ENCODE results near the gene MBD5.

MBD5 gene

GRCh38 chr2:148519013-148519412 lies 498.1 kb downstream of the MBD5 start:
- no peak overlapping the region for H4K8ac ChIP-seq (ENCODE audit: low read depth, low read length)
- no peak overlapping the region for H3K14ac ChIP-seq (ENCODE audit: low read length)
- H4K91ac ChIP-seq (ENCODE audit: low read depth, low read length), result no peak overlapping the region
- no peak overlapping the region for H2AFZ ChIP-seq (ENCODE audit: insufficient read depth, low read length, poor library complexity)
- no peak overlapping the region for H3K9ac ChIP-seq (ENCODE audit: low read length)
- no peaks in the 10 kb centered on the region for H3K79me2 ChIP-seq (ENCODE audit: control insufficient read depth, insufficient read depth, low read length, poor library complexity)
- no peak overlapping the region for H3K23ac ChIP-seq (ENCODE audit: low read length)
- DNase-seq, result no peak
- no peak overlapping the region for H2BK120ac ChIP-seq (ENCODE audit: insufficient read depth, low read length, poor library complexity)
- H4K12ac ChIP-seq (ENCODE audit: low read depth, low read length), result no peak overlapping the region
- no peak overlapping the region for H3K4ac ChIP-seq (ENCODE audit: low read depth, low read length)
- H2BK5ac ChIP-seq (ENCODE audit: low read depth, low read length, poor library complexity), result no peak overlapping the region
- H2BK12ac ChIP-seq (ENCODE audit: low read length), result no peak overlapping the region
- no peaks in the 10 kb centered on the region for H3K27me3 ChIP-seq (ENCODE audit: insufficient read depth, low read length)
- H3K9me3 ChIP-seq (ENCODE audit: insufficient read depth, low read depth, low read length), result no peaks in the 10 kb centered on the region
- H3K36me3 ChIP-seq (ENCODE audit: control insufficient read depth in 1 of 2, insufficient read depth in 2 of 2, low read length in 2 of 2), result no peaks in the 10 kb centered on the region
- no peaks in the 10 kb centered on the region for H3K79me1 ChIP-seq (ENCODE audit: low read length)
- H3K4me2 ChIP-seq (ENCODE audit: low read length), result no peak overlapping the region
- no peaks in the 10 kb centered on the region for H3K4me1 ChIP-seq (ENCODE audit: control insufficient read depth in 1 of 2, insufficient read depth in 2 of 2, low read length in 2 of 2)
- WGBS (ENCODE audit: extremely low coverage, insufficient coverage, insufficient read length), result no CpG with 5 or more reads among the region's 7 CpGs
- no peak overlapping the region for H3K18ac ChIP-seq (ENCODE audit: low read length)
- no peak overlapping the region for H3K4me3 ChIP-seq (ENCODE audit: low read depth, low read length)
- H3K27ac ChIP-seq (ENCODE audit: low read depth, low read length), result no peak overlapping the region
- H2AK5ac ChIP-seq (ENCODE audit: low read length), result no peak overlapping the region

DNA sequence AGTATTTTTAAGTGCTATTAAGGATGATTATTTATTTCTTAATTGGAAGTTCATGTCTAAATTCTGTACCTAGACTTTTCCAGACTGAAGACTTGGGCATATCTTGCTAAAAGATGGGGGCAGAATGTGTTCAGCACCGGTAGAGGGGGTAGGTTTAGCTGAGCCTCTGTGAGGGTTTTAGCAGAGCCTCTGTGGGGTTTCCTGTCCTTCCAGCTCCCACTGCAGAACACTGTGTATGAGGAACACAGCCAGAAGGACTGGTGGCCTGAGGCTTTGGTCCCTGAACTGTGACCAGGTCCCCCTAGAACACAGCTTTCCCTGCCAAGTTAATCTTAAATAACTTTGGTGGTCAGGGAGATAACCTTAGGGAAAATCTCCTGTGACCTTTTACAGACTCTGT lies 500.3 kb downstream of the MBD5 start:
- no peak overlapping the region for H2AK5ac ChIP-seq (ENCODE audit: low read length)
- no peaks in the 10 kb centered on the region for H3K36me3 ChIP-seq (ENCODE audit: control insufficient read depth in 1 of 2, insufficient read depth in 2 of 2, low read length in 2 of 2)
- no peak for DNase-seq
- no peak overlapping the region for H4K12ac ChIP-seq (ENCODE audit: low read depth, low read length)
- H3K9ac ChIP-seq (ENCODE audit: low read length), result no peak overlapping the region
- WGBS (ENCODE audit: extremely low coverage, insufficient coverage, insufficient read length), result no CpG with 5 or more reads among the region's 1 CpG
- H3K9me3 ChIP-seq (ENCODE audit: insufficient read depth, low read depth, low read length), result no peaks in the 10 kb centered on the region
- H2BK5ac ChIP-seq (ENCODE audit: low read depth, low read length, poor library complexity), result no peak overlapping the region
- no peaks in the 10 kb centered on the region for H3K79me2 ChIP-seq (ENCODE audit: control insufficient read depth, insufficient read depth, low read length, poor library complexity)
- no peak overlapping the region for H2AFZ ChIP-seq (ENCODE audit: insufficient read depth, low read length, poor library complexity)
- H3K14ac ChIP-seq (ENCODE audit: low read length), result no peak overlapping the region
- H3K27me3 ChIP-seq (ENCODE audit: insufficient read depth, low read length), result no peaks in the 10 kb centered on the region
- H3K4me2 ChIP-seq (ENCODE audit: low read length), result no peak overlapping the region
- H4K91ac ChIP-seq (ENCODE audit: low read depth, low read length), result no peak overlapping the region
- H3K4me1 ChIP-seq (ENCODE audit: control insufficient read depth in 1 of 2, insufficient read depth in 2 of 2, low read length in 2 of 2), result no peaks in the 10 kb centered on the region
- H4K8ac ChIP-seq (ENCODE audit: low read depth, low read length), result no peak overlapping the region
- no peak overlapping the region for H3K27ac ChIP-seq (ENCODE audit: low read depth, low read length)
- no peak overlapping the region for H3K4ac ChIP-seq (ENCODE audit: low read depth, low read length)
- H2BK12ac ChIP-seq (ENCODE audit: low read length), result no peak overlapping the region
- H3K79me1 ChIP-seq (ENCODE audit: low read length), result no peaks in the 10 kb centered on the region
- H3K23ac ChIP-seq (ENCODE audit: low read length), result no peak overlapping the region
- H3K18ac ChIP-seq (ENCODE audit: low read length), result no peak overlapping the region
- no peak overlapping the region for H2BK120ac ChIP-seq (ENCODE audit: insufficient read depth, low read length, poor library complexity)
- no peak overlapping the region for H3K4me3 ChIP-seq (ENCODE audit: low read depth, low read length)

DNA sequence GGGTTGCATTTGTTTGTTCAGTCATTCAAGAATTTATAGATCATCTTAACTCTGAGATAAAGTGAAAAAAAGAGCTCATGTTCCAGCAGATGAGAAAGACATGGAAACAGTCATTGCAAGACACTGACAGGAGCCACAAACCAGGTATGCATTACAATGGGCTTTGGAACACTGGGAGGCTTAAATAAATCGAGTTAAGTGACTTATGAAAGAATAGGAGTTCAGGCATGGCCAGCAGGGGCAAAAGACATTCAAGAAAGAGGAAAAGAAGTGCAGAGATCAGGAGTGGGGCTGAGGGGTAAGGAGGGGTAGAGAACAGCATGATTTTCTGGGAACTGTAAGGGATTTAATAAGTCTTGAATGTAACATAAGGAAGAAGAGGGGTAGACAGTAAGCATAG lies 502.4 kb downstream of the MBD5 start:
- Histone ChIP-seq H3K79me2 (ENCODE audit: control insufficient read depth, insufficient read depth, low read length, poor library complexity) (no peaks in the 10 kb centered on the region), H3K9ac (ENCODE audit: low read length) (no peak overlapping the region), H3K4me1 (ENCODE audit: control insufficient read depth in 1 of 2, insufficient read depth in 2 of 2, low read length in 2 of 2) (no peaks in the 10 kb centered on the region), H3K27ac (ENCODE audit: low read depth, low read length) (no peak overlapping the region), H3K18ac (ENCODE audit: low read length) (no peak overlapping the region), H3K4me3 (ENCODE audit: low read depth, low read length) (no peak overlapping the region), H3K27me3 (ENCODE audit: insufficient read depth, low read length) (no peaks in the 10 kb centered on the region), H3K79me1 (ENCODE audit: low read length) (no peaks in the 10 kb centered on the region), H3K4me2 (ENCODE audit: low read length) (no peak overlapping the region), H2BK5ac (ENCODE audit: low read depth, low read length, poor library complexity) (no peak overlapping the region), H4K12ac (ENCODE audit: low read depth, low read length) (no peak overlapping the region), H3K36me3 (ENCODE audit: control insufficient read depth in 1 of 2, insufficient read depth in 2 of 2, low read length in 2 of 2) (no peaks in the 10 kb centered on the region), H3K23ac (ENCODE audit: low read length) (no peak overlapping the region), H2AFZ (ENCODE audit: insufficient read depth, low read length, poor library complexity) (no peak overlapping the region), H2BK12ac (ENCODE audit: low read length) (no peak overlapping the region), H4K91ac (ENCODE audit: low read depth, low read length) (no peak overlapping the region), H2BK120ac (ENCODE audit: insufficient read depth, low read length, poor library complexity) (no peak overlapping the region), H3K4ac (ENCODE audit: low read depth, low read length) (no peak overlapping the region), H4K8ac (ENCODE audit: low read depth, low read length) (no peak overlapping the region), H3K9me3 (ENCODE audit: insufficient read depth, low read depth, low read length) (no peaks in the 10 kb centered on the region), H3K14ac (ENCODE audit: low read length) (no peak overlapping the region), H2AK5ac (ENCODE audit: low read length) (no peak overlapping the region)
- no peak for DNase-seq
- WGBS (ENCODE audit: extremely low coverage, insufficient coverage, insufficient read length), result no CpG with 5 or more reads among the region's 1 CpG

DNA sequence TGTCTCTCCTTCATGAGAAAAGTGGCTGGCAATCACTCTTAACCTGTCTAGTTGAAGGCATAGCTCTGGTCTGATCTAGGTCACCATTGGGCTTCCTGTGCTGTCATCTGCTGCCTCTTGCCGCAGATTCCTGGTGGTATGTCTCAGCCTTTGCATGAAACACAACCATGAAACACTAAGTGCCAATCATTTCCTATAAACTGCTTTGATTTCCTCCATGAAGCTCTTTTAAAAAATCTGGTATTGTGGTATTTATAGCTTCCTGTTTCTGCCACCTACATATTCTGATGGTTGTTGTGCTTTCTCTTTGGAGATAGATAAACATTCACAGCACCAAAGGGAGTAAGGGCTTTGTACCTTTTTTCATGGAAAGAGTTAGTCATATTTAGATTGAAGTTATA lies 503.6 kb downstream of the MBD5 start:
- H2AK5ac ChIP-seq (ENCODE audit: low read length), result no peak overlapping the region
- WGBS (ENCODE audit: extremely low coverage, insufficient coverage, insufficient read length), result no CpG with 5 or more reads among the region's 1 CpG
- no peak overlapping the region for H3K4me3 ChIP-seq (ENCODE audit: low read depth, low read length)
- no peaks in the 10 kb centered on the region for H3K79me2 ChIP-seq (ENCODE audit: control insufficient read depth, insufficient read depth, low read length, poor library complexity)
- H3K4me1 ChIP-seq (ENCODE audit: control insufficient read depth in 1 of 2, insufficient read depth in 2 of 2, low read length in 2 of 2), result no peaks in the 10 kb centered on the region
- H3K79me1 ChIP-seq (ENCODE audit: low read length), result no peaks in the 10 kb centered on the region
- H3K18ac ChIP-seq (ENCODE audit: low read length), result no peak overlapping the region
- no peaks in the 10 kb centered on the region for H3K36me3 ChIP-seq (ENCODE audit: control insufficient read depth in 1 of 2, insufficient read depth in 2 of 2, low read length in 2 of 2)
- no peak overlapping the region for H3K4ac ChIP-seq (ENCODE audit: low read depth, low read length)
- H3K23ac ChIP-seq (ENCODE audit: low read length), result no peak overlapping the region
- no peak for DNase-seq
- H2BK120ac ChIP-seq (ENCODE audit: insufficient read depth, low read length, poor library complexity), result no peak overlapping the region
- no peak overlapping the region for H3K4me2 ChIP-seq (ENCODE audit: low read length)
- no peak overlapping the region for H3K27ac ChIP-seq (ENCODE audit: low read depth, low read length)
- no peak overlapping the region for H4K91ac ChIP-seq (ENCODE audit: low read depth, low read length)
- H3K9ac ChIP-seq (ENCODE audit: low read length), result no peak overlapping the region
- no peak overlapping the region for H2BK5ac ChIP-seq (ENCODE audit: low read depth, low read length, poor library complexity)
- no peak overlapping the region for H3K14ac ChIP-seq (ENCODE audit: low read length)
- H4K12ac ChIP-seq (ENCODE audit: low read depth, low read length), result no peak overlapping the region
- no peak overlapping the region for H2BK12ac ChIP-seq (ENCODE audit: low read length)
- H3K9me3 ChIP-seq (ENCODE audit: insufficient read depth, low read depth, low read length), result no peaks in the 10 kb centered on the region
- H4K8ac ChIP-seq (ENCODE audit: low read depth, low read length), result no peak overlapping the region
- no peak overlapping the region for H2AFZ ChIP-seq (ENCODE audit: insufficient read depth, low read length, poor library complexity)
- H3K27me3 ChIP-seq (ENCODE audit: insufficient read depth, low read length), result no peaks in the 10 kb centered on the region
